Naive thymus-derived CD8-positive, alpha-beta T cell (primary cell): ENCODE measurements around the gene MIS18A. TPM values are rescaled to one million over a fixed set of nuclear protein-coding genes. Genes with fewer than 3 reads are reported as not detected.
A peak's percentile ranks its signal among the peaks of the same experiment; 100 is the strongest.
"Not testable (repeated sequence)": the region's sequence is repeated elsewhere in the genome, so short reads cannot be mapped to it uniquely, and the experiment has no call there.

Source experiments
- ATAC-seq, 2 donors: fragments of 150-1000 bp; cut with Tn5 transposase in 1 of 2; sonication (Bioruptor Pico), chemical (Tn5 transposase) in 1 of 2; 1 replicate in 1 of 2; 2 replicates in 1 of 2; pipeline ENCODE4 v1.10.0; 2021; ENCODE audit warnings: mild to moderate bottlenecking in 2 of 2, moderate library complexity in 2 of 2
- POLR2A ChIA-PET: fragments of 350-600 bp; sonication (Branson Sonifier 250); formaldehyde crosslinking; loops from one replicate; lab custom pipeline; 2021; ENCODE audit warnings: antibody characterized with exemption; lab: Charles Lee
- DNase-seq, 10 donors: peaks; one replicate each; pipeline versions ENCODE4 v3.0.0 to v3.0.0-alpha.2; 2020 to 2022
- H3K27ac Mint-ChIP-seq, 10 donors: one replicate each; pipeline ENCODE4 v1.8.0; 2020 to 2022; ENCODE audit warnings: mild to moderate bottlenecking in 10 of 10, mixed read lengths in 10 of 10, moderate library complexity in 4 of 10, inconsistent platforms in 1 of 10
- H3K27me3 Mint-ChIP-seq, 5 donors: one replicate each; pipeline ENCODE4 v1.8.0; 2021 to 2022; ENCODE audit warnings: mixed read lengths in 5 of 5
- H3K36me3 Mint-ChIP-seq, 3 donors: one replicate each; pipeline ENCODE4 v1.8.0; 2020 to 2022; ENCODE audit warnings: mixed read lengths in 3 of 3, mild to moderate bottlenecking in 2 of 3, inconsistent platforms in 1 of 3
- H3K4me1 Mint-ChIP-seq, 4 donors: one replicate each; pipeline ENCODE4 v1.8.0; 2021 to 2022; ENCODE audit warnings: mixed read lengths in 4 of 4
- H3K4me3 Mint-ChIP-seq, 10 donors: one replicate each; pipeline ENCODE4 v1.8.0; 2020 to 2022; ENCODE audit warnings: mild to moderate bottlenecking in 10 of 10, mixed read lengths in 10 of 10, moderate library complexity in 6 of 10, inconsistent platforms in 1 of 10
- H3K9me3 Mint-ChIP-seq, 9 donors: one replicate each; pipeline ENCODE4 v1.8.0; 2020 to 2022; ENCODE audit warnings: mixed read lengths in 9 of 9, mild to moderate bottlenecking in 3 of 9, inconsistent platforms in 1 of 9, moderate library complexity in 1 of 9
- polyA plus RNA-seq, 3 donors: library from polyadenylated mRNA; unstranded; fragments of 300-500 nt; fragmentation: Illumina TruSeq; gene quantifications; one replicate each; pipeline ENCODE4 v1.2.3, GENCODE V29; 2021
- total RNA-seq, 8 experiments: library from RNA in 2 of 8; stranded (reverse) in 2 of 8; gene quantifications; one replicate each; pipeline ENCODE4 v1.2.3 and lab custom pipeline; 2021 to 2026

MIS18A gene
- total and polyA plus RNA-seq, 5 experiments from 2014 or later, result 10.8 to 14.2 (median 12.8) TPM

- no peak overlapping the region for H3K27ac Mint-ChIP-seq
- POLR2A ChIA-PET, result no interaction called here
- no peak for DNase-seq
- no peaks in the 10 kb centered on the region for H3K27me3 Mint-ChIP-seq
- H3K36me3 Mint-ChIP-seq, result peaks cover 0 to 4% (median 0%) of the 10 kb centered on the region in 3 donors
- H3K4me1 Mint-ChIP-seq, result no peaks in the 10 kb centered on the region
- H3K9me3 Mint-ChIP-seq, result no peaks in the 10 kb centered on the region
- no peak overlapping the region for H3K4me3 Mint-ChIP-seq
- ATAC-seq, result no peak
These were observed 21.4 kb upstream of the MIS18A start for GRCh38 chr21:32300117-32300681.

- Mint-ChIP-seq H3K27ac (no peak overlapping the region), H3K36me3 (peaks cover 0 to 4% (median 0%) of the 10 kb centered on the region in 3 donors)
- no peak for ATAC-seq
These were observed 20.8 kb upstream of the MIS18A start for GRCh38 chr21:32299695-32300094.

DNA sequence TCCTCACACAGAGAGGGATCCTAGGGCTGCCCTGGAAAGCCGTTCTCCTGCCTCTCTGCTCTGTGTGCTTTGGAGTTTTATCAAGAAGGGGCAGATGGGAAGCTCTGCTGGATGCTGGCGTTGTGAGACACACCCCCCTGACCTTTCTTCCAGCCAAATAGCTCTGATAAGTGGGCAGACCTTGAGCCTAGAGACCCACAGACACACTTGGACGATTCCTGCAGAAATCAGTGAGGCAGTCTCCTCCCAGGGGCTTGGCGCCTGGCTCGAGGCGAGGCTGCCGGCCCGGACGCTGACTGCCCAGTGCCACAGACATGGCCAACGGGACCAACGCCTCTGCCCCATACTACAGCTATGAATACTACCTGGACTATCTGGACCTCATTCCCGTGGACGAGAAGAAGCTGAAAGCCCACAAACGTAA, 19.8 kb upstream of the MIS18A start, which contains the start of gene MRAP:
TSS of gene MRAP (plus strand) at position 198 of the 424 bp plus-strand sequence. CDS start at position 315, 117 bp downstream.
- no peaks in the 10 kb centered on the region for H3K9me3 Mint-ChIP-seq
- H3K4me3 Mint-ChIP-seq, result no peak within 1 kb of the TSS
- peak within 1 kb of the TSS in 2 of 10 donors; percentile 52 to 60 for H3K27ac Mint-ChIP-seq
- H3K36me3 Mint-ChIP-seq, result peaks cover 0 to 4% (median 0%) of the 10 kb centered on the region in 3 donors
- POLR2A ChIA-PET, result no interaction called here
- no peaks in the 10 kb centered on the region for H3K27me3 Mint-ChIP-seq
- DNase-seq (no peak), ATAC-seq (no peak)
- no peaks in the 10 kb centered on the region for H3K4me1 Mint-ChIP-seq

More at GRCh38 chr21:32299695-32300094, 20.8 kb upstream of the MIS18A start:
- POLR2A ChIA-PET, result no interaction called here
- Mint-ChIP-seq H3K4me3 (no peak overlapping the region), H3K4me1 (no peaks in the 10 kb centered on the region), H3K9me3 (no peaks in the 10 kb centered on the region), H3K27me3 (no peaks in the 10 kb centered on the region)
- DNase-seq, result no peak

DNA sequence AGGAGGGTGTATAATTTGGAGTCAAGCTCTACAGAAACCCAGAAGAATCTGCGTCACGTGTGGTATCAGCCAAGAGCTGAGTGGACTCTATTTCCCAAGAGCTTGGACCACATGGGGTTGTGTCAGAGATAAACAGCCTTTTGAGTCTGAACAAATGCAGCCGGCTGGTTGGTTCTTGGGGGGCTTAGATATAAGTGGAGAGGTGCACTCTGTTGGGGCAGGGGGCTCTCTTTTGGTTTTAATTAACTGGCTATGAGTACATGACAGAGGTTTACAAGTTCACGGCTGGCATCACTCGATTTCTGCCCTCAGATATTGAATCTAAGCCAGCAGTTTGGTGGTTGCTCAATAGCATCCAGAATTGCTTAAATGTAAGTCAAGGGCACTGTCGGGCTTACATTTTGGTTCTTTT, 19.3 kb upstream of the MIS18A start:
- Mint-ChIP-seq H3K4me3 (no peak overlapping the region), H3K9me3 (no peaks in the 10 kb centered on the region), H3K36me3 (peaks cover 0 to 4% (median 0%) of the 10 kb centered on the region in 3 donors), H3K4me1 (no peaks in the 10 kb centered on the region), H3K27ac (peak overlapping the region in 2 of 10 donors; percentile 52 to 60), H3K27me3 (no peaks in the 10 kb centered on the region)
- POLR2A ChIA-PET, result no interaction called here
- no peak for ATAC-seq
- no peak for DNase-seq

DNA sequence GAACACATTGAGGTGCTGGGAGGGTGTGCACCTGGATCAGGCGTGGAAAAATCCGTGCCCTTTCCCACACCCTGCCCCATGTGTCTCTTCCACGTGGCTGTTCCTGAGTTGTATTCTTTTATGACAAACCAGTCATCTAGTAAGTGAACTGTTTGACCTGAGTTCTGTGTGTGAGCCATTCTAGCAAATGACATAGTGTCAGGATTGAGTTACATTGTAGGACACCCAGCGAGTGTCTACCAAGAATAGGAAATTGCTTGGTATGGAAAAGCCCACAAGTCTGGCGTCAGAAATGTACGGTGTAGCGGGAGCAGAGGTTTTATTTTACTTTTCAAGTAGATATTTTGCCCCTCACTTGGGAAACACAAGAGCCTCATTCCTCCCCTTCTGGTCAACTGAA, 18.6 kb upstream of the MIS18A start:
- Mint-ChIP-seq H3K9me3 (no peaks in the 10 kb centered on the region), H3K27ac (peak overlapping the region in 1 of 10 donors; percentile 60), H3K4me3 (no peak overlapping the region), H3K4me1 (no peaks in the 10 kb centered on the region), H3K27me3 (no peaks in the 10 kb centered on the region), H3K36me3 (peaks cover 0 to 4% (median 0%) of the 10 kb centered on the region in 3 donors)
- POLR2A ChIA-PET, result no interaction called here
- no peak for ATAC-seq
- DNase-seq, result no peak

DNA sequence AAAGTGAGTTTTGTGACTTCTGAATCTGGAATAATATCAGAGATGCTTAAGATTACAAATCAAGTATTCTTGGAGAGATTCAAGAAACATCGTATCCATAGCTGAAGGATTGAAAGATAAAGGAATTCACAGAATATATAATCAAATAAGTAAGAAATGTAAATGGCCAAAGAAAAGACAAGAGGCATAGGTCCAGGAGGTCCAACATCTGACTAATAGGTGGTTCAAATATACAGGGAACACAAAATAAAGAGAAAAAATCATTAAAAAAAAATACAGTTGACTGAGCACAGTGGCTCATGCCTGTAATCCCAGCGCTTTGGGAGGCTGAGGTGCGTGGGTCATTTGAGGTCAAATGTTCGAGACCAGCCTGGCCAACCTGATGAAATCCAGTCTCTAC, 6.6 kb upstream of the MIS18A start:
- DNase-seq (no peak), ATAC-seq (no peak)
- Mint-ChIP-seq H3K4me3 (no peak overlapping the region), H3K27me3 (peaks cover 0 to 2% (median 0%) of the 10 kb centered on the region in 5 donors), H3K9me3 (no peaks in the 10 kb centered on the region), H3K4me1 (peaks cover 1 to 2% (median 2%) of the 10 kb centered on the region in 4 donors), H3K27ac (peak overlapping the region in 1 of 10 donors; percentile 48), H3K36me3 (peaks cover 0 to 2% (median 0%) of the 10 kb centered on the region in 3 donors)
- POLR2A ChIA-PET, result no interaction called here

GRCh38 chr21:32282992-32283391, 4.1 kb upstream of the MIS18A start:
- ATAC-seq (no peak), DNase-seq (no peak)
- Mint-ChIP-seq H3K36me3 (peaks cover 0 to 3% (median 2%) of the 10 kb centered on the region in 3 donors), H3K9me3 (no peaks in the 10 kb centered on the region), H3K27me3 (peaks cover 0 to 5% (median 0%) of the 10 kb centered on the region in 5 donors), H3K4me1 (peaks cover 9 to 25% (median 24%) of the 10 kb centered on the region in 4 donors), H3K4me3 (no peak overlapping the region), H3K27ac (no peak overlapping the region)
- POLR2A ChIA-PET, result no interaction called here

DNA sequence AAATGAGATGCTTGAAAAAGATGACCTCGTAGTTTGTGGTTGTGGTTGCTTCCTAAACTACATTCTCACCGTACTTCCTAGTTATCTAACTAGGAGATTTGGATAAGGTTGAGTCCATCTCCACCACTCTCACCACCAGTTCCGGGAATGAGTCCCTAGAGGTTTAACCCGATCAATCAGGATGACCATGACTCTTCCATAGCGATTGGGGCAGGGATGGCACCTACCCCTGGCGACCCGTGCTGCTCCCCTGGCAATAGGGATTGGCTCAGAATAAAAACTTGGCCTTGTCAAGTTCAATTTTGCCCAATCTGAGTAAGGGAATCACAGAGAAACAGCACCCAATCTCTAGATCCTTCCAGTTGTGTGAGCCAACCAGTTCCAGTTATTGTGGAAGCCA, 2.7 kb upstream of the MIS18A start:
- DNase-seq (no peak), ATAC-seq (no peak)
- Mint-ChIP-seq H3K4me1 (peaks cover 9 to 31% (median 29%) of the 10 kb centered on the region in 4 donors), H3K36me3 (peaks cover 0 to 3% (median 0%) of the 10 kb centered on the region in 3 donors), H3K27me3 (peaks cover 0 to 5% (median 0%) of the 10 kb centered on the region in 5 donors), H3K4me3 (no peak overlapping the region), H3K9me3 (no peaks in the 10 kb centered on the region), H3K27ac (no peak overlapping the region)
- POLR2A ChIA-PET, result interaction anchor here (0.7 kb wide), 1 partner anchor 414 kb away, joined by 3 read pairs; no protein-coding TSS in a partner anchor

- Mint-ChIP-seq H3K4me1 (peaks cover 14 to 35% (median 32%) of the 10 kb centered on the region in 4 donors), H3K27me3 (peaks cover 0 to 3% (median 0%) of the 10 kb centered on the region in 5 donors), H3K27ac (peak overlapping the region; percentile 90 to 98 (median 96)), H3K36me3 (peaks cover 0 to 11% (median 3%) of the 10 kb centered on the region in 3 donors), H3K4me3 (peak overlapping the region; percentile 97 to 100 (median 98)), H3K9me3 (no peaks in the 10 kb centered on the region)
- ATAC-seq (no peak), DNase-seq (no peak)
- POLR2A ChIA-PET, result interaction anchor here (0.6 to 0.7 kb wide), 2 partner anchors 148 to 256 kb away, joined by 3 to 7 read pairs; no protein-coding TSS in a partner anchor
These were observed 480 bp upstream of the MIS18A start for GRCh38 chr21:32279377-32279680.

- POLR2A ChIA-PET, result no interaction called here
- peaks cover 14 to 35% (median 32%) of the 10 kb centered on the region in 4 donors for H3K4me1 Mint-ChIP-seq
- peak overlapping the region in 9 of 10 donors; percentile 44 to 96 (median 77) for H3K27ac Mint-ChIP-seq
- no peaks in the 10 kb centered on the region for H3K9me3 Mint-ChIP-seq
- H3K4me3 Mint-ChIP-seq, result peak overlapping the region; percentile 97 to 100 (median 98)
- no peak for DNase-seq
- peaks cover 0 to 3% (median 0%) of the 10 kb centered on the region in 5 donors for H3K27me3 Mint-ChIP-seq
- no peak for ATAC-seq
- peaks cover 0 to 20% (median 3%) of the 10 kb centered on the region in 3 donors for H3K36me3 Mint-ChIP-seq
These were observed 746 bp downstream of the MIS18A start for GRCh38 chr21:32278103-32278502.

DNA sequence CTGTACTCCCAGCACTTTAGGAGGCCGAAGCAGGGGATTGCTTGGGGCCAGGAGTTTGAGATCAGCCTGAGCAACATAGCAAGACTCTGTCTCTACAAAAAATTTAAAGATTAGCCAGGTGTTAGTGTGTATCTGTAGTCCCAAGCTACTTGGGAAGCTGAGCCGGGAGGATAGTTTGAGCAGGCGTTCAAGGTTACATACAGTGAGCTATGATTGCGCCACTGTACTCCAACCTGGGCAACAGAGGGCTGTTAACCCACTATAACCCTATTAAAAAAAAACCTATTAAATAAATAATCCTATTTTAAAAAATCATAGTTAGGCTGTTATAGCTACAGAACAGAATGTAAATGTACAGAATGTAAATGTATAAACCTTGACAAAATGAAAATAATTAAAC, 2.2 kb downstream of the MIS18A start:
- Mint-ChIP-seq H3K27ac (no peak overlapping the region), H3K4me1 (peaks cover 16 to 39% (median 32%) of the 10 kb centered on the region in 4 donors), H3K9me3 (no peaks in the 10 kb centered on the region), H3K36me3 (peaks cover 0 to 31% (median 3%) of the 10 kb centered on the region in 3 donors), H3K27me3 (peaks cover 0 to 3% (median 0%) of the 10 kb centered on the region in 5 donors), H3K4me3 (peak overlapping the region in 4 of 10 donors; percentile 19 to 45 (median 36))
- POLR2A ChIA-PET, result no interaction called here
- DNase-seq, result no peak
- no peak for ATAC-seq

- no peaks in the 10 kb centered on the region for H3K27me3 Mint-ChIP-seq
- H3K4me1 Mint-ChIP-seq, result peaks cover 0 to 10% (median 4%) of the 10 kb centered on the region in 4 donors
- H3K9me3 Mint-ChIP-seq, result no peaks in the 10 kb centered on the region
- POLR2A ChIA-PET, result no interaction called here
- ATAC-seq, result no peak
- peaks cover 0 to 71% (median 13%) of the 10 kb centered on the region in 3 donors for H3K36me3 Mint-ChIP-seq
- H3K27ac Mint-ChIP-seq, result peak overlapping the region in 1 of 10 donors; percentile 46
- DNase-seq, result no peak
- no peak overlapping the region for H3K4me3 Mint-ChIP-seq
These were observed 8.1 kb downstream of the MIS18A start for GRCh38 chr21:32270748-32271147.

DNA sequence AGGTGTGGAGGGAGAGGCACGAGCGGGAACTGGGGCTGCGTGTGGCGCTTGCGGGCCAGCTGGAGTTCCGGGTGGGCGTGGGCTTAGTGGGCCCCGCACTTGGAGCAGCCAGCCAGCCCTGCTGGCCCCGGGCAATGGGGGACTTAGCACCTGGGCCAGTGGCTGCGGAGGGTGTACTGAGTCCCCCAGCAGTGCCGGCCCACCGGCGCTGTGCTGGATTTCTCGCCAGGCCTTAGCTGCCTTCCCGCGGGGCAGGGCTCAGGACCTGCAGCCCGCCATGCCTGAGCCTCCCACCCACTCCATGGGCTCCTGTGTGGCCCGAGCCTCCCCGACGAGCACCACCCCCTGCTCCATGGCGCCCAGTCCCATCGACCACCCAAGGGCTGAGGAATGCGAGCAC, 13.5 kb downstream of the MIS18A start:
- POLR2A ChIA-PET, result interaction anchor here (0.6 kb wide), 1 partner anchor 392 kb away, joined by 3 read pairs; the partner anchor contains the start of gene HUNK
- peaks cover 0 to 35% (median 13%) of the 10 kb centered on the region in 3 donors for H3K36me3 Mint-ChIP-seq
- H3K9me3 Mint-ChIP-seq, H3K27ac Mint-ChIP-seq, DNase-seq, H3K4me3 Mint-ChIP-seq, ATAC-seq, H3K27me3 Mint-ChIP-seq, H3K4me1 Mint-ChIP-seq: not testable (repeated sequence)
